Measurements from ENCODE around the gene TMEM63A.

TMEM63A gene

DNA sequence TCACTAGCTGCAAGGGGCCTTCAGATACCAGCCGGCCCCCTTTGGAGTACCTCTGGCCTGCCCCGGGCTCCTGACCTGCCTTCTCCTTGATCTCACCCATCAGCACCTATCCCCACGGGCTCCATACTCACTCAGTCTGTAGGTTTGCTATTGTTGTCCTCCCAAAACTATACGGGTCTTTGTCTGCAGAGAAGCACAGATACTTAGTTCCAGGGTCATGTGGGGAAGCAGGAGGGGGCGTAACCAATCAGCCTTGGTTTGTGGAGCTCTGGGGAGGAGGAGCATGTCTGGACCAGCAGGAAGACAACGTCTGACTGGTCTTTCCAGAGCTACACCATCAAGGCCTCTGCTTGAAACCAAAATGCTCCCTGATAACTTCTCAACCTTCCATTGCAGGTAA, 15.2 kb downstream of the TMEM63A start:
- DNase-seq (ENCODE audit: low spot score): no peak

DNA sequence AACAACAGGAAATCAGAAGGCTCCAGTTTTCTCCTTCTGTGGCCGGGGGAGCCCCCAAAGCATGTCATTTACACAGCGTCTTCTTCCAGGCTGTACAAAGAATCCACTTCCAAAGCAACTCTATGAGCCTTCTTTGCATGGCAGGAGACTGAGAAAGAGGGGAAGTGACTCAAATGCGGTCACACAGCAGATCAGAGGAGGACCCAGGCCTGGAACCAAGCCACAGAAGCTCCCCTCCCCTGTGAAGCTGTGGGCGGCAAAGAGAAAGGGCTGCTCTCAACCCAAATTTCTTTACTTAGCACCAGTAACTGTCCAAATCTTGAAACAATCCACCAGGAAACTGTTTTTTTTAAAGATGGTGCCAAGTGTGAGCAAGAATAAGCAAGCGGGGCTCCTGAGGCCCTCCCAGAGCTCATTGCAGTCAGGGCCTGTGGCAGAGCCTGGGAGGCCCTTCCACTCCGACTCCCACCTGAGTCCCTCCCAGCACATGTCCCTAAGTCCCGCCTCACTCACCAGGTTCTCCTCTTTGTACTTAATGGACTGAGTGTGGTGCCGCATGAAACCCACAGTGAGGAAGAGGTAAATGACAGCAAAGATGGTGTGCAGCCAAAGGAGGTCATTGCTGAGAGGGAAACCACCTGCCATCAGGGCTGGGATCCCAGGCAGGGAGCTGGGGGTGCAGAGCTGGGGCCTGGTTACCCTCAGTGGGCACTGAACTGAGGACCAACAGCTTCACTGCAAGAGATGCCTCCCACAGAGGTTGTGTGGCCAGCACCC, 15.9 kb downstream of the TMEM63A start:
- DNase-seq (ENCODE audit: low spot score): no peak

DNA sequence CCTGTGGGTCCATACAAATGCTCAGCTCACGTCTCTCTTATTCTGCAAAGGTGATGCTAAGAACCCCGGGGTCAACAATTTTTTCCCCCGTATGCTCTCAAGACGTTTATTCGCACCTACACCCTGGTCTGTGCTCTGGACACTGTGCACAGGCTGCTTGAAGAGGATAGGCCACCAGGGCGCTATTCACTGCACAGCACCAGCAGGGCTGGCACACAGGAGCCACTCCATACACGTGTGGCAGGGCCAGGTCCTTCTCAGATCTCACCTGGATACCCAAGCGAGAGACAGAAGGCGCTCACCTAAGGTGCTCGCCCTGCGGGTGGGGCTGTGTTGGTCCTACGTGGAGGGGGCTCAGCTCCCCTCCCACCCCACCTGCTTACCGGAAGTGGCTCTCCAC, 16.7 kb downstream of the TMEM63A start:
- DNase-seq (ENCODE audit: low spot score): no peak

DNA sequence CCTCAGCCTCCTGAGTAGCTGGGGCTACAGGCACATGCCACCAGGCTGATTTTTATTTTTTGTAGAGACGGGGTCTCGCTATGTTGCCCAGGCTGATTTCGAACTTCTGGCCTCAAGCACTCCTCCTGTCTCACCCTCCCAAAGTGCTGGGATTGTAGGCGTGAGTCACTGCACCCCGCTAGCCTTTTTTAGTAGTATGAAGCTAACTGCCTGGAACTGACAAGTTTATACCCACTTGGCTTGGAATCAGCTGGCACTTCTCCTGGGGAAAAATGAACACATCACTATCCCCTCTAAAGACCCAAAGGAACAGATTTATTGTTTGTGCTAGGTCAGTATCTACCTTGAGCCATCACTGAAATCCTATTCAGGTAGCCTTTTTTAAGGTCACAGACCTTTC, 19.0 kb downstream of the TMEM63A start:
- no peak for DNase-seq (ENCODE audit: low spot score)

DNA sequence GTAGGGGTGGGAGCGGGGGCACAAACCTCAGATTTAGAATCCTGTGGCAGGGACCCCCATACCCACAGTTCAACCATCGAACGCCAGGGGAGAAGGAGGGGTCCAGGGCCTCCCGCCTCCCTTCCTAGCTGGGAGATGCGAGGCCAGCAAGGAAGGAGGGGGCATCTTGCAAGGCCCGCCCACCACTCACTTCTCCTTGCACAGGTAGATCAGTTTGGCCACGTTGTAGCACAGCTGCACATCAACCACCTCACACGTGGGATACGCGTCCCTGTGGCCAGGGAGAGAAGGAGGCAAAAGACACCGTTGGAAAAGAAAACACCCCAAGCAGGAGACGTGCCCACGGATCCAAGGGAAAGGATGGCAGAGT, 19.6 kb downstream of the TMEM63A start:
- DNase-seq (ENCODE audit: low spot score): no peak

DNA sequence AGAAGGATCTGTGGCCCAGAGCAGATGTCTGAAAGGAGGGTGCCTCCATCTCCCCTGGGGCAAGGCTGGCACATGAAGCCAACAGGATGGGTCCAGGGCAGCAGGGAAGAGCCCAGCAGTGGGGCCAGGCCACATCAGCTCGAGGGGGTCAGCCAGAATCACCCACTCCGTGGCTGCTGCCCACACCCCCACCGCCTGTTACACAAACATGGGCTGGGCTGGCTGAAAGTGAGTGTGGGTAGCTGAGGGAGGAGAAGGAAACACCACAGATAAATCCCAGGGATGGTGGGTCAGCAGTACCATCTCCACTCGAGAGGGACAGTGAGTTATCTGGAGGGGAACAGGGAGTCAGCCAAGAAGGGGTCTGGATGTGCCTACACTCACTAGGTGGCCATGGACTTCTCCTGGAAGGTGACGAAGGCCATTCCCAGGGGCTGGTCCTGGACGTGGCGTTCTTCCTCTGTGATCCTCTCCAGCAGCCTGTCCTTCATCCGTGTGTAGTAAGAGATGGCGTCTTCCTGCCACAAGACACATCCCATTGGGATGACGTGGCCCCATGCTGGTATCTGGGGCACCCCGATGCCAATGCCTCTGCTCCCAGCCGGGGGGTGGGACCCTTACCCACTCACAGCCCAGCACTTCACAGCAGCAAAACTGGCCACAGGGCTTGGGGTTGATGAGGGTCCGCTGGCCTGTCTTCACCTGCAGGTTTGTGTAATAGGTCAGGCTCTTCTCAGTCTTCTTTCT, 20.2 kb downstream of the TMEM63A start:
- DNase-seq (ENCODE audit: low spot score): no peak

DNA sequence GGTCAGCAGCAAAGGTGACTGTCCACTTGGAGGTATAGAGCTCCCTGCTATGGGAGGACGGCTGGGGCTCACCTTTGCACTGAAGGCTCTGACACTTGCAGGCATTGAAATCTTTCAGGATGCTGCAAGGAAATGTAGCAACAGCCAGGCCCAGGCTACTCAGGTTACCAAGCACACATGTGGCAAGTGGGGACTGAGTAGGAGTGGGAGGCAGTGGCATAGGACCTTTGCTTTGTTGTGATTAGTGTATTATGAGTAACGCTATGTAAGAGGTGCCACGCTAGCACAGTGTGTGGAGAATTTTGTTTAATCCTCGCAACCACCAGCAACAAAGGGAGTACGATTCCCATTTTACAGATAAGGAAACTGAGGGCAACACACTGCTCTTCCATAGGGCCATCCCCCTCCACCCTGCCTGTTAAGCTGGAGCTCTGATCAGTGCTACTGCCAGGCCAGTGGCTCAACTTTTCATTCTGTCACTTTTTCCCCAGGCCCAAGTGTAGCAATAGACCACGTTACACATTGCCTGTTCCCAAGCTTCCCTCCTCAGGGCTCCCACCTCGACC, 21.2 kb downstream of the TMEM63A start:
- DNase-seq (ENCODE audit: low spot score): no peak

DNA sequence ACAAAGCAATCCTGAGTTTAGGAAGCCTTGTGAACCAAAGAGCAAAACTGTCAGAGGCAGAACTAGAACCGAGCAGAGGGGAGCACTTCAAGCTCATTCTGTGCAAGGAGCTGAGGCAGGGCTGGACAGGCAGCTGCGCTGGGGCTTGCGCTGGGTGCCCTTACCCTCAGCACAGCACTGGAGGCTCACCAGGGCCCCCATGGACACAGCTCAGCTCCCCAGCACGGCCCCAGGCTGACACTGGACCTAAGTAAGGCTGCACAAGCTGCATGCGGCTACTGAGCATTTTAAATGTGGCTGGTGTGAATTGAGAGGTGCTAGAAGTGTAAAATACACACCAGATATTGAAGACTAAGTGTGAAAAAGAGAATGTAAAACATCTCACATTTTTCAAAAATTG, 22.1 kb downstream of the TMEM63A start:
- no peak for DNase-seq (ENCODE audit: low spot score)

DNA sequence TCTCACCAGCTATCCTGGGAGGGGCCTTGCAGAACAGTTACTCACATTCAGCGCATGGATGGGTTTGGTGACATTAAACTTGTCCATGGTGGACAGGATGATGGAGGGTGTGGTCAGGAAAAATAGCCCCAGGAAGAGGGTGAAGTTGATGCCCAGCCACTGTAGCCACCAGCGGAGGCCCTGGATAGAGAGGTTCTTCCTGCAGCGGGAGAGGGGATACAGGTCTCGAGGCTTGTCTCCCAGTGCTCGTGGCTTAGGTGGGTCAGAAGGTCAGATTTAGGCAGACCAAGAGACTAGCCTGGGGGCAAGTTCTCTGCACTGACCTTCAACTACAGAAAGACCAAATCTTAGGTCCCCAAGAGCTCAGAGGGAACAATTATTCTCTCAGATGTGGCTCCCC, 23.0 kb downstream of the TMEM63A start:
- DNase-seq (ENCODE audit: low spot score): no peak

DNA sequence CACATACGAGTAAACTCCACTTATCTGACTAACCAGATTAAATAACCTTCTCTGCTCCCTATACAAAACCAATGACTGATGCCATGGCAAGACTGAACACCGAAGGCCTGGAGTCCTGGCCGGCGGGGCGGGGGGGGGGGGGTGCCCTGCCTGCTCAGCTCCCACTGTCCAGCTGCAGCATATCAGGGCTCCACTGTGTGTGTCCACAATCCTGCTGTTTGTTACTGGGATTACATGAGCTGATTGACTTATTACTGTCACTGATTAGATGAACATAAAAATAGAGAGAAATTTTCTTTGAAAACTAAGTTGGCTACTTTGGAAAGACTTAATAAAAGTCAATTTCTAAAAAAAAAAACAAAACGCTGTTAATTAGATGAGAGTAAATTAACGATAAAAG, 24.9 kb downstream of the TMEM63A start:
- no peak for DNase-seq (ENCODE audit: low spot score)

DNA sequence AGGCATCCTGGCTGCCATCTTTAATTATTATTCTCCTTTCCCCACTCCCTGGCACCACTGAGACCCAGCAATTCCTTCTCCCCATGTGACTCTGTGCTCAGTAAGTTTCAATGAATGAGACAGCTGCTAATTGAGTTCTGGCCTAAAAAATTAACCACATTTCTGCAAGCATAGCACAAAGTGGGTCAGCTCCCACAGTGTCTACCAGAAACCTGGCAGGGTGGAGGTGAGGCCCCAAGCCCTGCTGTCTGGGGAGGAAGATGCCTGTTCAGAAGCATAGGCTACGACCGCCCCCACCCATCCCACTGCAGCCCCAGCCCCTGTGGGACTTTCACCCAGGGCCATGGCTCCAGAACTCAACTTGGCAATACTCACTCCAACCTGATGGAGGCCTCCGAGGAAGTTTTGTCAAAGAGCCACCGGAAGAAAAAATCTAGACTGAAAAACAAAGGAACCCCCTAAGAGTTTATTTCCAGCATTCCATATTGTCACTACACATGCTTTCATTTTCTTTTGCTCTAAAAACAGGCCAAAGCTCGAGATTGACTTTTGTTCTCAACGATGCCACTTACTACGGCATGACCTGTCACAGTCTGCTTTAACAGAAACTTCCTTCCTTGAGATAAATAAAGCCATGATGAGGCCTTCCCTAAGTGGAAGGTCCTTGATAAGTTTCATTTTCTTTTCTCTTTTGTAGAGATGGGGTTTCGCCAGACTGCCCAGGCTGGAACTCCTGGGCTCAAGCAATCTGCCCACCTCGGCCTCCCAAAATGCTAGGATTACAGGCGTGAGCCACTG, 26.5 kb downstream of the TMEM63A start:
- DNase-seq (ENCODE audit: low spot score): no peak

DNA sequence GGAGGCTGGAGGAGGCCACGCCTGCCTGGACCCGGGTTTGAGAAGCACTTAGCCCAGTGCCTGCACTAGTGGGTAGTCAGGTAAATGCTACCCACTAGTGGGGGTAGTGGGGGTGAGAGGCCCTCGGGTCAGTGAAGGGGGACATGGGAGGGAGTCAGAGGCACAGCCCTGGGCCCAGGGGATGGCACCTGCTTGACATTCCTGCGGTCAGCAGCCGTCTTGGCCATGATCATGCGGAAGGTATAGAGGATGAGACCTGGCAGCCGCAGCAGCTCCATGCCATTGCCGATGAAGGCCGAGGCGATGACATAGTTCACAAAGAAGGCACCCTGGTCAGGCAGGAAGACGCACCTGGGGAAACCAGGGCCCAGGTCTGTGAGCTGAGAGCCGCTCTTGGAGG, 28.7 kb downstream of the TMEM63A start:
- DNase-seq (ENCODE audit: low spot score): no peak

DNA sequence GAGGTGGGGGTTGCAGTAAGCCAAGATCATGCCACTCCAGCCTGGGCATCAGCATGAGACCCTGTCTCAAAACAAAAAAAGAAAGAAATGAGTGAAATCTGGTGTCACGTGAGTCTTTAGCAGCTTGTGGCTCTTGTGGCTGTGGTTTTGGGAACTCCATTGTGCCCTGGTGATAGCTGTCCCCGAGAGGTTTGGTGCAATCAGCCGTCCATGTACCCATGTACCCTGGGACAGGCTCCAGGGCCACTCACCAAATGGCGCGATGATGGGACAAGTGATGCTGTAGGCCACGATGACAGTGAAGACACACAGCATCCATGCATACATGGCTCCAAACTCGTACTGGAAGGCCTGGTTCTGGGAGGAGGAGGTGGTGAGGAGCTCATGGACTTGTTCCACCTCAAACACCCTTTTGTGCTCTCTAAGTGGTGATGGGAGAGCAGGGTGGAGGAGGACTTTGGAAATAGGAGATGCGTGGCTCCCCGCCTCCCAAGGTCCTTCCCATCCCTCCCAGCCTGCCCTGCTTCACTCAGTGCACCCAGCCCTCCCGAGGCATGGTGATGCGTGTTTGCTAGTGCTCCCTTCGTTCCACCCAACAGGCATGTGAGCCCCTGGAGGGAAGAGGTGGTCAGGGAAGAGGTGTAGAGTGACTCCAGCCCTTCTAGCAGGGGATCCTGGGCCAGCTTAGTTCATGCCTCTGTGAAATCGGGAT, 29.6 kb downstream of the TMEM63A start:
- DNase-seq (ENCODE audit: low spot score): no peak

DNA sequence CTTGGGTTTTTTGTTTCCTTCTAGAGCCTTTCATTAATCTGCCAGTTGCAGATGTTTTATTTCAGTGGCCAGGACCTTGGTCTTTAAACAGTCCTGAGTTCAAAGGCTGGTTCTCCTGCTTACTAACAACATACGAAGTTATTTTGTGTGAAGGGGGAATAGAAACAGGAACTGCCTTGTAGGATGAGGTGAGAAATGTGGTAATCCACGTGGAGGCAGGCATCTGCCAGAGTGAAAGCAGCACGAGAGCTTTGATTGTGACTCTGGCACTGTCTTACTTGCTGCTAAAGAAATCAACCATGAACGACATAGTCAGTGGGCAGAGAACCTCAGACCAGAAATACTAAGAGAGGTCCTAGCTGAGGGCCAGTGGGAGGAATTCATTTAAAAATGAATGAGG, 30.4 kb downstream of the TMEM63A start:
- DNase-seq (ENCODE audit: low spot score): no peak

DNA sequence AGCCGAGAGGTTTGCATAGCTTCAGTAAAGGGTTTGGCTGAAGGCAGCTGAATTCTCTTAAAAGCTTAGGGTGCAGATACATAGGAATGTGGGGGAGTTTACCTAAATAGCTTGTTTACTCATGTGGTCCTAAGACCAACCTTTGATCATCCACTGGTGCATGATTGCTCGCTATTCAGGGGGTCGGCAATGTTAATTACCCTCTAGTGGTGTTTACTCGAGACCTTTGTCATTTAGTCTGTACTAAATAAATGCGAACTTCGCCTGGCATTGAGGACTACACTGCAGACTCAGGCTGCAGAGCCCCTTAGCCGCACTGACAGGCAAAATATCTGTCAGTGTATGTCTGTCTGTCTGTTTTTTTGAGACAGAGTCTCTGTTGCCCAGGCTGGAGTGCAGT, 31.8 kb downstream of the TMEM63A start:
- DNase-seq (ENCODE audit: low spot score): no peak

DNA sequence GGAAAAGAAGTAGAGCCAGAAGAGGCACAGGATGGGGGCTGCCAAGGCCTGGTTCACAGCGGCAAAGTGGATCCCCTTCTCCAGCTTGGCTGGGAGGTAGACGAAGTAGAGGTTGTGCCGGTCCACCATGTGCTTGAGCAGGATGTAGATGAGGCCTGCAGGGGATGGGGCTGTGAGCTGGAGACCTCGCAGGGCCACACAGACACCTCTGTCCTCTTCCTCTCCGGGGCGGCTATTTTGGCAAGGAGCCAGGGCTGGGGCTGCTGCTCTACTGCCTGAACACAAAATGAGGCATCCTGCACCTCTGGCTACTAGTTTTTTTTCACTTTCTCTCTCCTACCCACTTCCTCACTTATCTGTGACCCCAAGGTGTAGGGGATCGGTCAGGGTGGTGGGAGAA, 32.3 kb downstream of the TMEM63A start:
- no peak for DNase-seq (ENCODE audit: low spot score)

DNA sequence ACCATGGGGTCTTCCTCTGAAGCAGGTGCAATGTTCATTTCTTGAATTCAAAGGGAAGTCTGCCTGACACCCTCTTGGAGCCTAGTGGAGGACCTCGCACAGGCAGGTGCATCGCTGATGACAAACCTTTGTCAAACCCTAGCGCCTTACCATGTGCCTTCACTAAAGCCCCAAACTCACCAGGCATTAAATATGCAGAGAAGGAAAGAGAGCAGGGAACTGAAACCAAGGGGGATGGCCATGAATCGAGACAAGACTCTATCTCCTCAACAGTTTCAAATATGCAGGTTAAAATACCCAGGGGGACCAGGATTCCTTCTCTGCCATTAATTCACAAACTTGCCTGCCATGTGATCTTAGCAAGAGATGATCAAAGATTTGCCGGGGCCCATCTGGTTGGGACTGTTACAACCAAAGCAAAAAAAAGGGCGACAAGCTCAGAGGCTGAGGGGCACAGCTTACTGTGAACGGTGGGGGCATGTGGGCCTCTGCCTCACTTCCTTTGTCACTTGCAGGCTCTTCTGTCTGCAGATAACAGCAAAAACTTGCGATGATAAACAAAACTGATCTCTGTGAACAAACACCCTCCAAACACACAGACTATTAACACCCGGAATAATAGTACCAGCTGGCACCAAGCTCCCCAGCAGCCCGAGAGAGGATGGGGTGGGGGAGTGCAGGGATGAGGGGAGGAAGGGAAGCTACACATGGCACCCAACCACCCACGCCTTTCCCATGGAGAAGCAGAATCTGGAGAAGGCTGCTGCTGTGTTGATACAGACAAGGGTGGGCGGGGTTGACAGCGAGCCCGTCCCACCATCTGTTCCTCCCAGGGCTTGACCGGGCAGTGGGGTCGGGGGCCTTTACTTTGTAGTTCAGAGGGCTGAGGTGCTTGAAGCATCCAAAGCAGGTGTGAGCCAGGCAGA, 33.9 kb downstream of the TMEM63A start:
- no peak for DNase-seq (ENCODE audit: low spot score)

DNA sequence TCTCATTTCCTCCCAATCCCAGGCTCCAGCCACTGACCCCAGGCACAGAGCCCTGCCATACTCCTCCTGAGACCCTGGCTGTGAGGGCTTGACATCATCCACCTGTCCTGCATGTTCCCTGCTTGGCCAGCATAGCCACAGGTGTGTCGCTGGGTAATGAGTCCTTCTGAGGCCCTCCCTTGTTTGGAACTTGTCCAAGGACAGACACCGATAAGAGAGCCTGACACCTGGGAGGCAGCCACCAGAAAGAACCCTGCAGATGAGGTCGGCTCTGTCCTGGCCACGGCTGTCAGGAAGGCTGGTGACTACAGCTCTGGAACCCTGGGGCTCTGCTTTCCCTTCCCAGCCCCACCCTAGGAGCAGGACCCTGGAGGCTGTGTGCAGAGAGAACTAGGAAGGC, 34.6 kb downstream of the TMEM63A start:
- no peak for DNase-seq (ENCODE audit: low spot score)

DNA sequence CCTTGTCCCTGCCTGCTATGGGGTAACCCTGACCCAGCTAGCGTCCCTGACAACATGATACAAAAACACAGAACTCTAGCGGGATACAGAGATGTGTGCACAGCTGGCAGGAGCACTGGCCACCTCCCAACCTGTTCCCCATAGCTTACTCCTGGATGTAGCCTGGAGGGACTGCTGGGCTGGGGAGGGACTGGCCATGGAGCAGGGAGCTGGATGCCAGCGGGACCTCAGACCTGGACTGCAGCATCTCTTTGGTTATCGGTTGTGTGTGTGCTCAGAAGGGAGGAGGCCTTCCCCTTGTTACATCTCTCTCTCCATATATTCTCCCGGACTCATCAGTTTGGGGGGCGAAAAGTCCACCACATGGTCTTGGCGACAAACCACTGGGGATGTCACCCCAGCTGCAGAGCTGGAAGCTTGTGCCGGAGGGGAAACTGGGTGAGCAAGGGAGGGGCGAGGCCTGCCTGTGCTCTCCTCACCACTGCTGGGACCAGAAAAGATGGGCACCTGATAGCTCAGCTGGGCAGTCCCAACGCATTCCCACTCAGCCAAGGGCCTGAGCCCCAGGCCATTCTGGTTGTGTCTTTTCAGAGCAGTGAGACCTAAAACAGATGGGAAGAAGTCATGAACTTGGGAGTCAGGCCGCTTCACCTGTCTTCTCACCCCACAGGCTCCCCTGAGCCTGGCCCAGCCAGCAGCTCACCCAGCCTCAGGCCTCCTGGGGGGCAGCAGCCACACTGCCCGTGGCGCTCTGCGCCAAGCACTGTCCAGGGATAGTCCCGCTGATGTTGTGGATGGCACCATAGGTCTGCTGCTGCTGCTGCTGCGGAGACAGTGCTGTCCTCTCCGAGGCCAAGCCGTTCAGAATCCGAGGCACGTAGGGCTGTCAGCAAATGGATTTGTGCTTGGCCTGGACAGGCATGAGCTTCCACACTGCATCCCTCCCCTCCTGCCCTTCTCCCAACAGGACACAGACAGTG, 35.6 kb downstream of the TMEM63A start:
- no peak for DNase-seq (ENCODE audit: low spot score)

All from iPS-NIHi11 (cell line).